HG03196 (cell line): Measurements from ENCODE around the gene TET3.

Experiments used
- ATAC-seq: cut with Tn5 transposase; IDR thresholded peaks from one replicate; pipeline ENCODE4 v1.9.1; 2021; ENCODE audit not compliant: unreplicated experiment

TET3 gene

GRCh38 chr2:73985308-73986084 is 786 bp downstream of the TET3 start:
- peak; percentile 37 for ATAC-seq

GRCh38 chr2:73986085-73986681 is 1.5 kb downstream of the TET3 start:
- no peak for ATAC-seq

GRCh38 chr2:73987109-73987947 is 2.6 kb downstream of the TET3 start:
- no peak for ATAC-seq

GRCh38 chr2:73987948-73988700 is 3.4 kb downstream of the TET3 start:
- no peak for ATAC-seq

- ATAC-seq = no peak
Observed at GRCh38 chr2:73989972-73990371, 5.3 kb downstream of the TET3 start.

- no peak for ATAC-seq
Observed at GRCh38 chr2:73990531-73990930, 5.8 kb downstream of the TET3 start.

GRCh38 chr2:73992036-73992435 is 7.3 kb downstream of the TET3 start:
- ATAC-seq = no peak

GRCh38 chr2:73993376-73993775 is 8.7 kb downstream of the TET3 start:
- no peak for ATAC-seq

- no peak for ATAC-seq
Observed at GRCh38 chr2:73993778-73994177, 9.1 kb downstream of the TET3 start.

GRCh38 chr2:73994178-73994831 is 9.6 kb downstream of the TET3 start:
- no peak for ATAC-seq

GRCh38 chr2:73995810-73996209 is 11.1 kb downstream of the TET3 start:
- no peak for ATAC-seq

GRCh38 chr2:73997813-73998212 is 13.1 kb downstream of the TET3 start:
- no peak for ATAC-seq

- ATAC-seq = no peak
Observed at GRCh38 chr2:73998451-73998850, 13.7 kb downstream of the TET3 start.

- no peak for ATAC-seq
Observed at GRCh38 chr2:73998933-73999332, 14.2 kb downstream of the TET3 start.

GRCh38 chr2:73999881-74000597 is 15.3 kb downstream of the TET3 start:
- ATAC-seq = no peak

GRCh38 chr2:74000666-74001065 is 16.0 kb downstream of the TET3 start:
- ATAC-seq = no peak

- ATAC-seq = no peak
Observed at GRCh38 chr2:74001121-74001520, 16.4 kb downstream of the TET3 start.

- peak; percentile 36 for ATAC-seq
Observed at GRCh38 chr2:74001781-74002504, 17.2 kb downstream of the TET3 start.
